Measurements from ENCODE around the gene PLXNC1. TPM values are rescaled to one million over a fixed set of nuclear protein-coding genes. Genes with fewer than 3 reads are reported as not detected.

The PLXNC1 gene
- total and polyA plus RNA-seq, 4 donors: 0.71 to 12.0 (median 3.3) TPM

GRCh38 chr12:94133964-94134795 lies 14.2 kb upstream of the PLXNC1 start:
- DNase-seq (ENCODE audit: low spot score): no peak
- no peaks in the 10 kb centered on the region for H3K36me3 ChIP-seq (ENCODE audit: control insufficient read depth in 4 of 4, insufficient read depth in 3 of 4, low read depth in 1 of 4, low read length in 3 of 4)
- no peak overlapping the region for H3K9ac ChIP-seq (ENCODE audit: low read depth in 1 of 2, low read length in 2 of 2)
- WGBS: 30% methylated on average over 6 of the region's 6 CpGs
- H3K27ac ChIP-seq (ENCODE audit: low read depth in 1 of 2, low read length in 2 of 2): no peak overlapping the region
- no peaks in the 10 kb centered on the region for H3K9me3 ChIP-seq (ENCODE audit: control insufficient read depth in 4 of 4, low read length in 3 of 4)
- no peaks in the 10 kb centered on the region for H3K27me3 ChIP-seq (ENCODE audit: control insufficient read depth in 4 of 4, insufficient read depth in 4 of 4, low read length in 3 of 4)
- no peaks in the 10 kb centered on the region for H3K4me1 ChIP-seq (ENCODE audit: control insufficient read depth in 4 of 4, insufficient read depth in 4 of 4, low read length in 3 of 4)
- H3K4me3 ChIP-seq (ENCODE audit: low read depth in 1 of 3, low read length in 3 of 3): no peak overlapping the region
- TF ChIP-seq RAD21 (IDR thresholded peaks at IDR 0.05) (peak; percentile 91 to 93), HNF4A (conservative IDR thresholded peaks at IDR 0.05) (peak in 1 of 2 donors; percentile 22), JUND (IDR thresholded peaks at IDR 0.05) (no peak)
- TF ChIP-seq, protein P1, sequence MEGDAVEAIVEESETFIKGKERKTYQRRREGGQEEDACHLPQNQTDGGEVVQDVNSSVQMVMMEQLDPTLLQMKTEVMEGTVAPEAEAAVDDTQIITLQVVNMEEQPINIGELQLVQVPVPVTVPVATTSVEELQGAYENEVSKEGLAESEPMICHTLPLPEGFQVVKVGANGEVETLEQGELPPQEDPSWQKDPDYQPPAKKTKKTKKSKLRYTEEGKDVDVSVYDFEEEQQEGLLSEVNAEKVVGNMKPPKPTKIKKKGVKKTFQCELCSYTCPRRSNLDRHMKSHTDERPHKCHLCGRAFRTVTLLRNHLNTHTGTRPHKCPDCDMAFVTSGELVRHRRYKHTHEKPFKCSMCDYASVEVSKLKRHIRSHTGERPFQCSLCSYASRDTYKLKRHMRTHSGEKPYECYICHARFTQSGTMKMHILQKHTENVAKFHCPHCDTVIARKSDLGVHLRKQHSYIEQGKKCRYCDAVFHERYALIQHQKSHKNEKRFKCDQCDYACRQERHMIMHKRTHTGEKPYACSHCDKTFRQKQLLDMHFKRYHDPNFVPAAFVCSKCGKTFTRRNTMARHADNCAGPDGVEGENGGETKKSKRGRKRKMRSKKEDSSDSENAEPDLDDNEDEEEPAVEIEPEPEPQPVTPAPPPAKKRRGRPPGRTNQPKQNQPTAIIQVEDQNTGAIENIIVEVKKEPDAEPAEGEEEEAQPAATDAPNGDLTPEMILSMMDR (IDR thresholded peaks at IDR 0.05; ENCODE audit: low read depth, low read length, missing input control): peak; percentile 68

DNA sequence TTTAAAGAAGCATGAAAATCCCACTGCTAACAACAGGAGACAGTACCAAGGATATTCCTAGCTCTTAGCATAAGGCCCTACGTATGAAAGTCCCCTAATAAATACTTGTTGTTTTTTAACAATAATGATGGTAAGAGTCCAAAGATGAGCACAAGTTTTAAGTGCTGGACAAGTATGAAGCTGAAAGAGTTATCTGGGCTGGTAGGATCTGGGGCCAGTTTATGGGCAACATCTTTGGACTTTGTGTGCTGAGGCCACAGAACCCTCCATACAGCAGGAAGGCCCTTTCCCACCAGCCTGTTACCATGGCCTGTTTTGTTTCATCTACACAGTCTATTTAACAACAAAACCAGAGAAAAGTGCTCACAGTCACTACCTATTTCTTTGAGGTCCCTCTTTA lies 12.5 kb upstream of the PLXNC1 start:
- no peaks in the 10 kb centered on the region for H3K36me3 ChIP-seq (ENCODE audit: control insufficient read depth in 4 of 4, insufficient read depth in 3 of 4, low read depth in 1 of 4, low read length in 3 of 4)
- 95% methylated on average over 1 of the region's 1 CpG for WGBS
- no peak overlapping the region for H3K9ac ChIP-seq (ENCODE audit: low read depth in 1 of 2, low read length in 2 of 2)

More for the DNA sequence above, 12.5 kb upstream of the PLXNC1 start:
- no peak overlapping the region for H3K4me3 ChIP-seq (ENCODE audit: low read depth in 1 of 3, low read length in 3 of 3)
- H3K27me3 ChIP-seq (ENCODE audit: control insufficient read depth in 4 of 4, insufficient read depth in 4 of 4, low read length in 3 of 4): no peaks in the 10 kb centered on the region
- no peak for DNase-seq (ENCODE audit: low spot score)
- H3K9me3 ChIP-seq (ENCODE audit: control insufficient read depth in 4 of 4, low read length in 3 of 4): no peaks in the 10 kb centered on the region
- H3K4me1 ChIP-seq (ENCODE audit: control insufficient read depth in 4 of 4, insufficient read depth in 4 of 4, low read length in 3 of 4): no peaks in the 10 kb centered on the region
- TF ChIP-seq RAD21 (IDR thresholded peaks at IDR 0.05): no peak
- TF ChIP-seq SP1 (IDR thresholded peaks at IDR 0.05): no peak
- TF ChIP-seq HNF4A (conservative IDR thresholded peaks at IDR 0.05): no peak
- TF ChIP-seq, protein P2, sequence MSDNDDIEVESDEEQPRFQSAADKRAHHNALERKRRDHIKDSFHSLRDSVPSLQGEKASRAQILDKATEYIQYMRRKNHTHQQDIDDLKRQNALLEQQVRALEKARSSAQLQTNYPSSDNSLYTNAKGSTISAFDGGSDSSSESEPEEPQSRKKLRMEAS (IDR thresholded peaks at IDR 0.05): no peak
- TF ChIP-seq ATF3 (IDR thresholded peaks at IDR 0.05): no peak
- TF ChIP-seq TAF1 (conservative IDR thresholded peaks at IDR 0.05): no peak
- no peak for TF ChIP-seq JUND (IDR thresholded peaks at IDR 0.05)
- TF ChIP-seq YY1 (IDR thresholded peaks at IDR 0.05): no peak
- no peak for TF ChIP-seq EGR1 (IDR thresholded peaks at IDR 0.05; ENCODE audit: low read depth in 2 of 2)
- TF ChIP-seq HNF4G (IDR thresholded peaks at IDR 0.05): no peak
- no peak for TF ChIP-seq FOXA1 (IDR thresholded peaks at IDR 0.05)
- TF ChIP-seq, protein P3, sequence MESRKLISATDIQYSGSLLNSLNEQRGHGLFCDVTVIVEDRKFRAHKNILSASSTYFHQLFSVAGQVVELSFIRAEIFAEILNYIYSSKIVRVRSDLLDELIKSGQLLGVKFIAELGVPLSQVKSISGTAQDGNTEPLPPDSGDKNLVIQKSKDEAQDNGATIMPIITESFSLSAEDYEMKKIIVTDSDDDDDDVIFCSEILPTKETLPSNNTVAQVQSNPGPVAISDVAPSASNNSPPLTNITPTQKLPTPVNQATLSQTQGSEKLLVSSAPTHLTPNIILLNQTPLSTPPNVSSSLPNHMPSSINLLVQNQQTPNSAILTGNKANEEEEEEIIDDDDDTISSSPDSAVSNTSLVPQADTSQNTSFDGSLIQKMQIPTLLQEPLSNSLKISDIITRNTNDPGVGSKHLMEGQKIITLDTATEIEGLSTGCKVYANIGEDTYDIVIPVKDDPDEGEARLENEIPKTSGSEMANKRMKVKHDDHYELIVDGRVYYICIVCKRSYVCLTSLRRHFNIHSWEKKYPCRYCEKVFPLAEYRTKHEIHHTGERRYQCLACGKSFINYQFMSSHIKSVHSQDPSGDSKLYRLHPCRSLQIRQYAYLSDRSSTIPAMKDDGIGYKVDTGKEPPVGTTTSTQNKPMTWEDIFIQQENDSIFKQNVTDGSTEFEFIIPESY (IDR thresholded peaks at IDR 0.05): no peak
- TF ChIP-seq REST (IDR thresholded peaks at IDR 0.05): no peak
- no peak for TF ChIP-seq GABPA (IDR thresholded peaks at IDR 0.05 in 1 of 2, conservative IDR thresholded peaks at IDR 0.05 in 1 of 2)
- no peak for TF ChIP-seq RXRA (IDR thresholded peaks at IDR 0.05)
- no peak for TF ChIP-seq FOXA2 (IDR thresholded peaks at IDR 0.05)
- no peak for TF ChIP-seq NR2F2 (IDR thresholded peaks at IDR 0.05)
- TF ChIP-seq, protein P1 (IDR thresholded peaks at IDR 0.05; ENCODE audit: low read depth, low read length, missing input control): no peak
- no peak overlapping the region for H3K27ac ChIP-seq (ENCODE audit: low read depth in 1 of 2, low read length in 2 of 2)
